ENCODE measurements around the gene COMMD4. TPM values are rescaled to one million over a fixed set of nuclear protein-coding genes. Genes with fewer than 3 reads are reported as not detected.

Gene COMMD4
- total and polyA plus RNA-seq, 10 of the 15 experiments (the other 5 are each of a cell fraction or from before 2014, with no cell fraction given), result 14.5 to 118 (median 75.3) TPM

DNA sequence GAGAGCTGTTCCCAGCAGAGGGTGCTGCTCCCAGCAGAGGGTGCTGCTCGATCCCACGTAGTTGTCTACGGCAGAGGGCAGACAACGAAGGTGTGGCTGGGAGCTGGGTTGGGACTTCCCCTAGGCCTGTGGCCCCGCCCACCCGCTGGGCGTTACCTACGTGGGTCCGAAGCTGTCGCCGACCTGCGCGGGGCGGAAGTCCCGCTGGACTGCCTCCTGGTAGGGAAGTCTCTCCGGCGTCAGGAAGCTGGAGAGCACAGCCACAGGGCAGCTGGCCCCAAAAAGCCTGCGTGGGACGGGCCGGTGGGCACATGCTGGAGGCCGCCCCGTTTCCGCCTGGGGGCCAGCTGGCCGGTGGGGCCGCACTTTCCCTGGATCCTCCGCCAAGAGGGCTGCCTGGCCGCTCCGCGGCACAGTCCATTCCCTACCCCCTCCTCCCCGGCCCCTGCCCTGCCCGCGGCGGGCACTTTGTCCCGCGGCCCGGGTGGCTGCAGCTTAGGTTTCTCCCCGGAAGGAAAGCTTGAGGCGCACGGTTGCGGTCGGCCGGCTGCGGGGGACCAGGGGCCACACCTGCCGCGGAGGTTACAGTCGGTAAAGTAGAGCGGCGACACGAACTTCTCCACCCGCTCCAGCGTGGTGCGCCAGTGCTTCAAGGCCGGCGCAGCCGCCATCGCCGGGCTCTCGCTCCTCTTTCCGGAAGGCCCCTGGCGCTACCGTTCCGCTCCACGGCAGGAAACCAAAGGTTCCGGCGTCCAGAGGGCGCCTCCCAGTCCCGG, 32.2 kb downstream of the COMMD4 start, which contains the start of gene MAN2C1 (continued):
- TF ChIP-seq CTCF (IDR thresholded peaks at IDR 0.05 in 2 of 3, conservative IDR thresholded peaks at IDR 0.05 in 1 of 3; ENCODE audit: control insufficient read depth in 2 of 3, extremely low read depth in 1 of 3, insufficient read depth in 1 of 3, low read depth in 3 of 3, low read length in 3 of 3), result peak; percentile 81 to 95 (median 87)
- no peak for TF ChIP-seq FOS (IDR thresholded peaks at IDR 0.05; ENCODE audit: borderline replicate concordance, extremely low read depth, insufficient read length)
- TF ChIP-seq NFXL1 (IDR thresholded peaks at IDR 0.05; ENCODE audit: borderline replicate concordance), result no peak
- TF ChIP-seq ZSCAN29 (IDR thresholded peaks at IDR 0.05), result no peak; the same call in none of the 2 replicates
- peak; percentile 97 for TF ChIP-seq POLR2AphosphoS5 (IDR thresholded peaks at IDR 0.05; ENCODE audit: low read length)
- TF ChIP-seq ZBTB40 (IDR thresholded peaks at IDR 0.05; ENCODE audit: borderline replicate concordance), result peak; percentile 99
- TF ChIP-seq, protein P1, sequence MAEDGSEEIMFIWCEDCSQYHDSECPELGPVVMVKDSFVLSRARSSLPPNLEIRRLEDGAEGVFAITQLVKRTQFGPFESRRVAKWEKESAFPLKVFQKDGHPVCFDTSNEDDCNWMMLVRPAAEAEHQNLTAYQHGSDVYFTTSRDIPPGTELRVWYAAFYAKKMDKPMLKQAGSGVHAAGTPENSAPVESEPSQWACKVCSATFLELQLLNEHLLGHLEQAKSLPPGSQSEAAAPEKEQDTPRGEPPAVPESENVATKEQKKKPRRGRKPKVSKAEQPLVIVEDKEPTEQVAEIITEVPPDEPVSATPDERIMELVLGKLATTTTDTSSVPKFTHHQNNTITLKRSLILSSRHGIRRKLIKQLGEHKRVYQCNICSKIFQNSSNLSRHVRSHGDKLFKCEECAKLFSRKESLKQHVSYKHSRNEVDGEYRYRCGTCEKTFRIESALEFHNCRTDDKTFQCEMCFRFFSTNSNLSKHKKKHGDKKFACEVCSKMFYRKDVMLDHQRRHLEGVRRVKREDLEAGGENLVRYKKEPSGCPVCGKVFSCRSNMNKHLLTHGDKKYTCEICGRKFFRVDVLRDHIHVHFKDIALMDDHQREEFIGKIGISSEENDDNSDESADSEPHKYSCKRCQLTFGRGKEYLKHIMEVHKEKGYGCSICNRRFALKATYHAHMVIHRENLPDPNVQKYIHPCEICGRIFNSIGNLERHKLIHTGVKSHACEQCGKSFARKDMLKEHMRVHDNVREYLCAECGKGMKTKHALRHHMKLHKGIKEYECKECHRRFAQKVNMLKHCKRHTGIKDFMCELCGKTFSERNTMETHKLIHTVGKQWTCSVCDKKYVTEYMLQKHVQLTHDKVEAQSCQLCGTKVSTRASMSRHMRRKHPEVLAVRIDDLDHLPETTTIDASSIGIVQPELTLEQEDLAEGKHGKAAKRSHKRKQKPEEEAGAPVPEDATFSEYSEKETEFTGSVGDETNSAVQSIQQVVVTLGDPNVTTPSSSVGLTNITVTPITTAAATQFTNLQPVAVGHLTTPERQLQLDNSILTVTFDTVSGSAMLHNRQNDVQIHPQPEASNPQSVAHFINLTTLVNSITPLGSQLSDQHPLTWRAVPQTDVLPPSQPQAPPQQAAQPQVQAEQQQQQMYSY (CRISPR knock-in tag; IDR thresholded peaks at IDR 0.05), result no peak
- no peak for TF ChIP-seq BMI1 (IDR thresholded peaks at IDR 0.05; ENCODE audit: borderline replicate concordance)
- peak; percentile 89 for TF ChIP-seq SIN3A (IDR thresholded peaks at IDR 0.05; ENCODE audit: low read depth, low read length)
- TF ChIP-seq SUPT20H (IDR thresholded peaks at IDR 0.05; ENCODE audit: borderline replicate concordance, control insufficient read depth, low read depth, low read length), result no peak
- 0 out of 2 replicates have a peak, but pooled peaks have one; percentile 25 for TF ChIP-seq ZBTB33 (IDR thresholded peaks at IDR 0.05)
- peak; percentile 91 for TF ChIP-seq RELB (IDR thresholded peaks at IDR 0.05; ENCODE audit: low read depth)

Data from GM12878 (cell line).